Adrenal gland (tissue), 12 donors: Measurements from ENCODE around the gene CDKAL1. TPM values are rescaled to one million over a fixed set of nuclear protein-coding genes. Genes with fewer than 3 reads are reported as not detected.

Experiments used
- DNase-seq, 7 donors: peaks; one replicate each; pipeline ENCODE4 v3.0.0-alpha.2; 2019 to 2020
- H3K27ac ChIP-seq, 5 donors: fragments of 200-600 bp; sonication (generic) in 4 of 5; 1 replicate in 3 of 5; 2 replicates in 2 of 5; pipeline versions ENCODE4 v1.5.1 to v1.8.0; 2016 to 2020; ENCODE audit warnings: mild to moderate bottlenecking in 1 of 5
- H3K27me3 ChIP-seq: fragments of 200-600 bp; 2 replicates; pipeline ENCODE4 v1.8.0; 2021
- H3K36me3 ChIP-seq, 2 donors: fragments of 200-600 bp; replicated peaks in 1 of 2; 1 replicate in 1 of 2; 2 replicates in 1 of 2; pipeline versions ENCODE4 v1.5.1 to v1.8.0; 2018 to 2022
- H3K4me1 ChIP-seq, 2 donors: fragments of 200-600 bp; replicated peaks in 1 of 2; 1 replicate in 1 of 2; 2 replicates in 1 of 2; pipeline versions ENCODE4 v1.5.1 to v1.8.0; 2018 to 2021
- H3K4me3 ChIP-seq, 4 donors: fragments of 200-600 bp; sonication (generic) in 3 of 4; one replicate each; pipeline ENCODE4 v1.5.1; 2016 to 2018
- H3K9me3 ChIP-seq, 3 donors: fragments of 200-600 bp; sonication (generic) in 1 of 3; replicated peaks in 1 of 3; 1 replicate in 2 of 3; 2 replicates in 1 of 3; pipeline versions ENCODE4 v1.5.1 to v1.8.0; 2016 to 2021
- POLR2A ChIP-seq, 2 donors: fragments of 450-650 bp; IDR thresholded peaks; one replicate each; pipeline ENCODE4 v1.6.1; 2017; ENCODE audit warnings: antibody characterized with exemption in 2 of 2, mild to moderate bottlenecking in 2 of 2, moderate library complexity in 1 of 2
- WGBS, 4 donors: extraction: QIAGEN DNeasy Blood & Tissue Kit in 2 of 4; methylation state at CpG; one replicate each; pipeline versions ENCODE4 v1.1.5 to v1.1.7; 2013 to 2017; 5-methylcytosine and 5-hydroxymethylcytosine counted together
- intact Hi-C, 2 donors: fragments of 100-400 bp; cut with DNase I; formaldehyde crosslinking; loops; one replicate each; pipeline versions ENCODE4 v1.14.1 to v1.15.0; 2022 to 2023
- polyA plus RNA-seq, 3 donors: library from polyadenylated mRNA; stranded (reverse); fragments of 200-250 nt in 2 of 3; fragments of 350-450 nt in 1 of 3; fragmentation: Illumina TruSeq in 1 of 3; extraction: RNeasy Lipid Tissue Mini Kit (QIAGEN cat#74804) in 1 of 3; gene quantifications; one replicate each; pipeline ENCODE4 v1.2.3, GENCODE V29; 2013 to 2014
- total RNA-seq, 9 donors: library from RNA; depleted of rRNA in 4 of 9; stranded (reverse); fragments of >200 nt in 4 of 9; fragments of 120-200 nt in 1 of 9; fragmentation: NEBNext Ultra II Directional in 1 of 9; extraction: Animal tissue kit (Norgen Biotek cat#: 25700) in 1 of 9; gene quantifications; one replicate each; pipeline versions ENCODE4 v1.1.0 to v1.2.4, GENCODE V29; 2013 to 2023
- TF ChIP-seq, protein P1 (sequence below), 6 experiments: fragments of 450-650 bp in 4 of 6; fragments of 200-600 bp in 2 of 6; sonication (generic) in 1 of 6; IDR thresholded peaks; 1 replicate in 5 of 6; 2 replicates in 1 of 6; pipeline versions ENCODE4 v1.5.1 to v1.8.0; 2016 to 2021; ENCODE audit warnings: antibody characterized with exemption in 6 of 6, mild to moderate bottlenecking in 2 of 6, moderate library complexity in 1 of 6
- donor health status: healthy with polysubstance abuse.
- donor health status: Bipolar disorder and iron deficiency.
- donor health status: DM: yes; HTN: yes; CAD: no.
- donor health status: DM: no; HTN: no; CAD: no.
- donor health status: DM: no; HTN: no; CAD: no.
- donor health status: DM: yes; HTN: yes; CAD: no.

CDKAL1 gene
- total and polyA plus RNA-seq, 12 donors: 3.9 to 21.1 (median 10.6) TPM

DNA sequence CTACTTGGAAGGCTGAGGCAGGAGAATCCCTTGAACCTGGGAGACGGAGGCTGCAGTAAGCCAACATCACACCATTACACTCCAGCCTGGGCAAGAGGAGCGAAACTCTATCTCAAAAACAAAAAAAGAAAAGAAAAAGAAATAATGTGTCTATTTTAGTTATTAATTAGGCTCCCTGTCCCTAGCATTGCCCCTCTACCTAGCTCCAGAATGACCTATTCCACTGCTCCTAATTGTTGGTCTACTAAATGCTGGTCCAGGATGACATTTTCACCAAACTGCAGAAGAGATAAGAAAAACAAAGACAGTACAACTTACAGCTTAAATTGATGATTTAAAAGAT, 629.6 kb downstream of the CDKAL1 start:
- H3K9me3 ChIP-seq: no peaks in the 10 kb centered on the region
- no peak for DNase-seq
- no peaks in the 10 kb centered on the region for H3K4me1 ChIP-seq
- no peak overlapping the region for H3K27ac ChIP-seq
- WGBS, 4 donors: 96 to 100% (median 99%) methylated on average over 2 of the region's 2 CpGs
- no peak overlapping the region for H3K4me3 ChIP-seq
- no peaks in the 10 kb centered on the region for H3K36me3 ChIP-seq
- no peaks in the 10 kb centered on the region for H3K27me3 ChIP-seq
- intact Hi-C loops: no loop called here
- no peak for TF ChIP-seq POLR2A (IDR thresholded peaks at IDR 0.05)
- TF ChIP-seq, protein P1, sequence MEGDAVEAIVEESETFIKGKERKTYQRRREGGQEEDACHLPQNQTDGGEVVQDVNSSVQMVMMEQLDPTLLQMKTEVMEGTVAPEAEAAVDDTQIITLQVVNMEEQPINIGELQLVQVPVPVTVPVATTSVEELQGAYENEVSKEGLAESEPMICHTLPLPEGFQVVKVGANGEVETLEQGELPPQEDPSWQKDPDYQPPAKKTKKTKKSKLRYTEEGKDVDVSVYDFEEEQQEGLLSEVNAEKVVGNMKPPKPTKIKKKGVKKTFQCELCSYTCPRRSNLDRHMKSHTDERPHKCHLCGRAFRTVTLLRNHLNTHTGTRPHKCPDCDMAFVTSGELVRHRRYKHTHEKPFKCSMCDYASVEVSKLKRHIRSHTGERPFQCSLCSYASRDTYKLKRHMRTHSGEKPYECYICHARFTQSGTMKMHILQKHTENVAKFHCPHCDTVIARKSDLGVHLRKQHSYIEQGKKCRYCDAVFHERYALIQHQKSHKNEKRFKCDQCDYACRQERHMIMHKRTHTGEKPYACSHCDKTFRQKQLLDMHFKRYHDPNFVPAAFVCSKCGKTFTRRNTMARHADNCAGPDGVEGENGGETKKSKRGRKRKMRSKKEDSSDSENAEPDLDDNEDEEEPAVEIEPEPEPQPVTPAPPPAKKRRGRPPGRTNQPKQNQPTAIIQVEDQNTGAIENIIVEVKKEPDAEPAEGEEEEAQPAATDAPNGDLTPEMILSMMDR (IDR thresholded peaks at IDR 0.05): no peak

DNA sequence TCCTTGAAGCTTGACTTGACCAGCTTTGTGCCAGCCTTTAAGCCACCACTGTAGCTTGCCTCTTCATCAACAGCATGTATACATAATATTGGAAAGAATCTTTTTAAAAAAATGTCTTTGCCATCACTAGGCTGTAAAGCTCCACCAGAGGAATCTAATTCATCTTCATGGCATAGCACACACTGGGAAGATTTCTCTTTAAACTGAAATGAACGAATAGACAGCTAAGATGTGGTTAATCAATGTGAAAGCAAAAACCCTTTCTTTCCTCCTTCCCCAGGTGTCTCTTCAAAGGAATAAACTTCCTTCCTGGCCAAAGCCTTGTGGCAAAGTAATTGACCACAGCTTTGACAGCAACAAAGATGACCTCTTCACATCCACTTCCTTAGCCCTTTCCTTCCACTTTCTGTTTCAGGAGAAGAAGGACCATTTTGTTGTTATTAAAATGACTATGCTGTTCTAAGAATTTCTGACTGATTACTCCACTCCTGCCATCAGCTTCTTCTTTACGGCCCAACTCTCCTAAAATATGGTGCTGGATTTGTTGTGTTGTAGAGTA, 630.6 kb downstream of the CDKAL1 start:
- intact Hi-C loops: no loop called here
- DNase-seq: no peak
- no peaks in the 10 kb centered on the region for H3K9me3 ChIP-seq
- no peak overlapping the region for H3K4me3 ChIP-seq
- H3K4me1 ChIP-seq: no peaks in the 10 kb centered on the region
- no peaks in the 10 kb centered on the region for H3K36me3 ChIP-seq
- no peak overlapping the region for H3K27ac ChIP-seq
- H3K27me3 ChIP-seq: no peaks in the 10 kb centered on the region
- 54 to 67% (median 57%) methylated on average over 2 of the region's 2 CpGs for WGBS, 4 donors
- TF ChIP-seq, protein P1 (IDR thresholded peaks at IDR 0.05): no peak
- TF ChIP-seq POLR2A (IDR thresholded peaks at IDR 0.05): no peak

DNA sequence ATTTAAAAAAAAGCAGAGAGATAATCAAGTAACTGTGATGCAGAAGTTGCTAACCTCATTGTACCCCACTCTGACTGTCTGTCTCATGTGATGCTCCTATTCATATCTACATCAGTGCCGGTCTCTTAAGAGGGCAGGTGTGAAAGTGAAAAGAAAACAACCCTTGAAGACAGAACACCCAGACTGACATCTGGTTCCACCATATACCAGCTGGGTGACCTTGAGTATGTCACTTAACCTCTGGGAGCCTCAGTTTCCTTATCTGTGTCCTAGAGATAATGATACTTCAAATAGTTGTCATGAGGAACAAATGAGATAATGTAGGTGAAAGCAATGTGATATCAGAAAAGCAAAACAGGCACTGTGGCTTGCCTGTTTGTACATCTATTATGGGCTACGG, 632.5 kb downstream of the CDKAL1 start:
- no peak overlapping the region for H3K4me3 ChIP-seq
- WGBS, 4 donors: 85 to 93% (median 89%) methylated on average over 2 of the region's 2 CpGs
- H3K27me3 ChIP-seq: no peaks in the 10 kb centered on the region
- H3K9me3 ChIP-seq: no peaks in the 10 kb centered on the region
- no peaks in the 10 kb centered on the region for H3K36me3 ChIP-seq
- DNase-seq: no peak
- H3K27ac ChIP-seq: no peak overlapping the region
- no peaks in the 10 kb centered on the region for H3K4me1 ChIP-seq
- no peak for TF ChIP-seq POLR2A (IDR thresholded peaks at IDR 0.05)
- TF ChIP-seq, protein P1 (IDR thresholded peaks at IDR 0.05): no peak
- intact Hi-C loops: no loop called here

DNA sequence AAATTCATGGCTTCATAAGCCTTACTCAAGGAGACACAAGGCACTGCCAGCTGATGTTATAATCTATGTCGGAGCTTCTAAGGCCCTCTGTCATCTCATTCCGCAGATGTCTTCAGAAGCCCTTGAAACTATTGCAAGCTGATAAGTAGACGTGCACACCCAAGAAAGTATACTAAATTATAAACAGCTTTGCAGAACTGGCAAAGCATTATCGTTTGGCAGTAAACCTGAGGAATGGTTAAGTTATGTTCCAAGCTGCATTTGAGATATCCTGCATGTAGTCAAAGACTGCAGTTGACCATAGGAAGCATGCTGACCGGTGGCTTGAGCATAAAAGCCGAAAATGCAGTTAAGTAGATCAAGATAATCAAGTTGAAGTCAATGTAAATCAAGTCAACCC, 633.5 kb downstream of the CDKAL1 start:
- no peaks in the 10 kb centered on the region for H3K36me3 ChIP-seq
- intact Hi-C loops: no loop called here
- WGBS, 4 donors: 85 to 95% (median 87%) methylated on average over 6 of the region's 6 CpGs
- no peak overlapping the region for H3K27ac ChIP-seq
- H3K4me1 ChIP-seq: no peaks in the 10 kb centered on the region
- no peak for DNase-seq
- TF ChIP-seq, protein P1 (IDR thresholded peaks at IDR 0.05): no peak
- TF ChIP-seq POLR2A (IDR thresholded peaks at IDR 0.05): no peak
- no peaks in the 10 kb centered on the region for H3K9me3 ChIP-seq
- no peak overlapping the region for H3K4me3 ChIP-seq
- H3K27me3 ChIP-seq: no peaks in the 10 kb centered on the region
